SK-N-MC (cell line): Measurements from ENCODE around the gene CD63.

Experiments used
- EZH2 ChIP-seq: fragments of 200-600 bp; sonication (generic); IDR thresholded peaks from one replicate; pipeline ENCODE4 v1.6.1; 2017; ENCODE audit warnings: antibody characterized with exemption
- FOXP2 ChIP-seq: optimal IDR thresholded peaks from 2 replicates; pipeline ENCODE3; 2011; ENCODE audit warnings: mild to moderate bottlenecking, moderate library complexity; ENCODE audit not compliant: insufficient read depth; ENCODE audit errors: extremely low read length, control extremely low read depth
- POLR2AphosphoS5 ChIP-seq: IDR thresholded peaks from 2 replicates; pipeline ENCODE4 v1.6.1; 2012; ENCODE audit warnings: mild to moderate bottlenecking, low read depth, low read length, borderline replicate concordance

- TF ChIP-seq EZH2: no peak
- no peak for TF ChIP-seq POLR2AphosphoS5
- no peak for TF ChIP-seq FOXP2
These were observed 12.2 kb downstream of the CD63 start for GRCh38 chr12:55716582-55716957.
